Activated CD4-positive, alpha-beta T cell treated with anti-CD3 and anti-CD28 coated beads, Interleukin-2, Interleukin-4, amounts not matched to agents 100 ng/mL and 50 ng/mL, durations not matched to agents 16 hours and 8 hours (primary cell): ENCODE data around the gene NOL12.

Experiments
- DNase-seq: peaks from one replicate; pipeline ENCODE4 v3.0.0-alpha.2; 2020; ENCODE audit warnings: low spot score

The NOL12 gene

DNA sequence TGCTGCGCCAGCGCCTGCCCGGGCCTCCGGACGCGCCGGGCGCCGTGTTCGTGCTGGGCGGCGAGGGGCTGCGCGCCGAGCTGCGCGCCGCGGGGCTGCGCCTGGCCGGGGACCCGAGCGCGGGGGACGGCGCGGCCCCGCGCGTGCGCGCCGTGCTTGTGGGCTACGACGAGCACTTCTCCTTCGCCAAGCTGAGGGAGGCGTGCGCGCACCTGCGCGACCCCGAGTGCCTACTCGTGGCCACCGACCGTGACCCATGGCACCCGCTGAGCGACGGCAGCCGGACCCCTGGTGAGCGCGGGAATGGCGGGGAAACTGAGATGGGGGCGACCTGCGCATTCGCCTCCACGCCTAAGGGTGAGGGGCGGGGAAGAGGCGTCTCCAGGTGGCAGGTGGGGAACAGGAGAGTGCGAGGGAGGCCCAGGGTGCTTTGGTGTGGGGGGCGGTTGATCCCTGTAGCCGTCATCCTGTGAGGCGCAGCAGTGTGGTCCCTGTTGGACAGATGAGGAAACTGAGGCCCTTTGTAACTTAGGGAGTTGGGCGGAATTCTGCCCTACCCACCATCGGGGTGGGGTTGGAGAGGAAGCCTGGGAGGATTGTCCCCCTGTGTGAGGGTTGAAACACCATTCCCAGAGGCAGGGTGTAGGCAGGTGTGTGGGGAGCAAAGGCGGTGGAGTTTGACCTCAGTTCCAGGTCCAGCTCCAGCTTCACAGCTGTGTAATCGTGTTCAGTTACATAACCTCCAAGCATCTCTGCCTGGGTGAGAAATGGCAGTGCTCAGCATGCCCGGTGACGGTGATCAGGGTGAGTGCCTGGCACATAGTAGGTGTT, 26.9 kb upstream of the NOL12 start:
- DNase-seq, result no peak

DNA sequence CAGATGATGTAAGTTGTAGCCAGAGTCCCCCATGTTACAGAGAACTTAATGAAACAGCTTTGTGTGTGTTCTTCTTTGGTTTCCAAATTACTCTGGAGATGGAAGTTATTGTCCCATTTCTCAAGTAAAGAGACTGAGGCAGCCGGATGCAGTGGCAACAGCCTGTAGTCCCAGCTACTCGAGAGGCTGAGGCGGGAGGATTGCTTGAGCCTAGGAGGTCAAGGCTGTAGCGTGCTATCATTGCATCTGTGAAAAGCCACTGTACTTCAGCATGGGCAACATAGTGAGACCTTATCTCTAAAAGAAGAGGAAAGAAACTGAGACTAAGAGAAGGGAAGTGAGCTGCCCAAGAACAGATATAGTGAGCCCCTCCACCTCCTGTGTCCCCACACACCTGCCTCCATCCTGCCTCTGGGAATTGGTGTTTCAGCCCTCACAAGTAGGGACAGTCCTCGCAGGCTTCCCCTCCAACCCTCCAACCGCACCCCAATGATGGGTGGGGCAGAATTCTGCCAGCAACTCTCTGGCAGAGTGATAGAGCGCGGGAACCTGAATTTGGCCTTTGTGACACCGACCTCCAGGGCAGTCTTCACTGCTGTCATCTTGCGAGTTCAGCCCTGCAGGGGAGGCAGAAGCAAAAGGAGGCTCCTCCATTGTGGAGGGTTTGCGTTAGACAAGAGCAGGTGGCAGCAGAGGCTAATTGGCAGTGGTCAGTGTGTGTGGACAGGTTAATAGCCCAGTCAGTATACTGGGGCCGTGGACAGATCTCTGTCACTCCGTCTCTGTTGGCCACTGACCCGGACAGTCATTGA, 26.0 kb upstream of the NOL12 start:
- no peak for DNase-seq

DNA sequence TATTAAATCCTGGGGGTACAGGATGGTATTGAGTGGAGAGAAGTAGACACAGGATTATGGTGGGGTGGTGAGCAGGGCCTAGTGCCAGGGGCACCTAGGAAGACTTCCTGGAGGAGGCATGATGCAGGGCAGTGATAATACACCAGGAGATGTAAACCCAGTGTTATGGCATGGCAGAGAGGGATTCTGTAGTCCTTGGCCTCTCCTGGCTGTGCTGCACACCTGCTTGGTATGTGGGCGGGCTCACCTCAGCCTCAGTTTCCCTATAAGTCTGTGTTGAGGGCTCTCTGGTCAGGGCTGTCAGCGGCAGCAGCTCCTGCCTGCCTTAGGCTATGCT, 25.5 kb upstream of the NOL12 start:
- no peak for DNase-seq

DNA sequence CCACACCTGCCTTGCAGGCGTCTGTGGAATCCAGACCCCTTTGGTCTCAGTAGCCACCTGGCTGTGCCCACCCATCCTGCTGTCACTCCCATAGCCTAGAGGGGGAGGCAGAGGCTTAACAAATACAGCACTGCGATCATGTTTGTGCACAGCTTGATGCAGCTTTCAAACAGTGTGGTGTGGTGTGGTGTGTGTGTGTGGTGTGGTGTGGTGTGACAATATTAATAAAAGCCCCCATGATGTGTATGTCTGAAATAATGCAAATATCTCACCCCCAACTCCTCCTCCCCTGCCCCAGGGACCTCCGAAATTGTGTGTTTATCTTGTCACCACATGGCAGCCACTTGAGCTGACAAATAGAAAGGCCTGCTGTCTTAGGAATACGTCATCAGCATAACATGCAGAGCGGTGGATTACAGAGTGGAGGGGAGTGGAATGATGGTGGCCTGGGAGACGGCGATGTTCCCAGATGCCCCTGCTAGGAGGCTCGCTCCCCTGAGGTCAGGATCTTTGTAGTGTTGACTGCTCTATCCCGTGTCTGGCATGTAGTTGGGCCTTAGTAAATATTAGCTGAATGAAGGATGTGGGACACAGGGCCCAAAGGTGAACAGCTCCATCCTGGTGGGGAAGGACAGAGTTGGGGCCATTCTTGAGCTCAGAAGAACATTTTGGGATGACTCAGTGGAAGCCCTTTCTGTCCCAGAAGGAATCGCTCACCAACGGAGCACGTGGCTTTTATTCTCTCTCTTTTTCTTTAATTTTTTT, 24.8 kb upstream of the NOL12 start:
- DNase-seq, result no peak

DNA sequence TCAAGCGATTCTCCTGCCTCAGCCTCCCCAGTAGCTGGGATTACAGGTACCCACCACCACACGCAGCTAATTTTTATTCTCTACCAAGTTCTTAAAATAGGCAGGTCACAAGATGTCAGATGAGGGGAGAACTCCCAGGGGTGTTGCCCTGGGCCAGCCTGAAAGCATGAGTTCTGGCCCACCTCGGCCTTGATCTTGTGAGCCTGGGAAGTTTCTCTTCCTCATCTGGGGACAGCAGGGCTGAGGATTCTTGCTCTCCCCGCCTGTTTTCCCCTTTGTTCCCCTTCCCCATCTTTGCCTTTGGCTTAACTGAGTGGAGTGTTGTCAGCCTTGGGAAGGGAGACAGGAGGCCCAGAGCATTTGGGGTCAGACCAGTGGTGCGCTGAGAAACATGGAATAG, 24.1 kb upstream of the NOL12 start:
- no peak for DNase-seq

DNA sequence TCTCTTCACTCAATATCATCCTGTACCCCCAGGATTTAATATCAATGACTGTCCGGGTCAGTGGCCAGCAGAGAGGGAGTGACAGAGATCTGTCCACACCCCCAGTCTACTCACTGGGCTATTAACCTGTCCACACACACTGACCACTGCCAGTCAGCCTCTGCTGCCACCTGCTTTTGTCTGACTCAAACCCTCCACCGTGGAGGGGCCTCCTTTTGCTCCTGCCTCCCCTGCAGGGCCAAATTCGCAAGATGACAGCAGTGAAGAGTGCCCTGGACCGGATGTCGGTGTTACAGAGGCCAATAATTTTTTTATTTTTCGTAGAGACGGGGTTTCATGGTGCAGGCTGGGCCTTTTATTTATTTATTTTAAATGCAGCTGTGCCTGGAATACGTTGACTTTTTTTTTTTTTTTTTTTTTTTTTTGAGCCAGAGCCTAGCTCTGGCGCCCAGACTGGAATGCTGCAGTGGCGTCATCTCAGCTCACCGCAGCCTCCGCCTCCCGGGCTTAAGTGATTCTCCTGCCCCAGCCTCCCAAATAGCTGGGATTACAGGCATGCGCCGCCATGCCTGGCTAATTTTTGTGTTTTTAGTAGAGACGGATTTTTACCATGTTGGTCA, 22.5 kb upstream of the NOL12 start:
- no peak for DNase-seq

DNA sequence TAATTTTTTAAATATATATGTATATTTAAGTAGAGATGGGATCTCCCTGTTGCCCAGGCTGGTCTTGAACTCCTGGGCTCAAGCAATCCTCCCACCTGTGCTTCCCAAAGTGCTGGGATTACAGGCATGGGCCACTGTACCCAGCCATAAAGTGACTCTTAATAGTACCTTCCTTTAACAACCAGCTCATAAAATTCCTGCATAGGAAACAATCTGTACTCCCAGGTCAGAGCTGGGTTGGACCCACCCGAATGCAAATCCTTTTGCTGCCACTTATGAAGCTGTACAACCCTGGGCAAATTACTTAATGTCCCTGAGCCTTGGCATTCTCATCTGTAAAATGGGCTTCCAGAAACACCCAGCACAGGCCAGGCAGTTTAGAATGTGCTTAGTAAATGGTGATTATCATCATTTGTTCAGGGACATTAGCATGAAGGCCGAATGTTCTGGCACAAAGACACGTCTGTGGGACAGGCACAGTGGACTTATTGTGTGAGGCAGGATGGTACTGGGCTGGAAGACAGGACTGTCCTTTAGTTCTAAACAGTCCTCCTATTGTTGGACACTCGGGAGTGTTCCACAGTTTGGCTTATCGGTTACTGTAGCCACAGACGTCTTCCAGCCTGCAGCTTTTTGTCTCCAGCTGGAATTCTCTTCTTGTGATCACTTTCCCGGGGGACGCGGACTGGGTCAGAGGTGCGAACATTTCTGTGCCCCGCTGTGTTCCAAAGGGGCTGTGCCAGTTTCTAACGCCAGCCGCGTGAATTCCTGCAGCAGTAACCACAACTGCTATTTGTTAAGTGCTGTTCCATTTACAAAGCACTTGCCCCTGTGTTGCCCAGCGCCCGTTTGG, 21.7 kb upstream of the NOL12 start:
- no peak for DNase-seq

DNA sequence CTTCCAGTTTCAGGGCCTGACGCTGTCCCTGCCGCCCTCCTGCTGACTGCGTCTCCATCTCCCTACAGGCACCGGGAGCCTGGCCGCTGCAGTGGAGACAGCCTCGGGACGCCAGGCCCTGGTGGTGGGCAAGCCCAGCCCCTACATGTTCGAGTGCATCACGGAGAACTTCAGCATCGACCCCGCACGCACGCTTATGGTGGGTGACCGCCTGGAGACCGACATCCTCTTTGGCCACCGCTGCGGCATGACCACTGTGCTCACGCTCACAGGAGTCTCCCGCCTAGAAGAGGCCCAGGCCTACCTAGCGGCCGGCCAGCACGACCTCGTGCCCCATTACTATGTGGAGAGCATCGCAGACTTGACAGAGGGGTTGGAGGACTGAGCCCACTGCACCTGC, 20.7 kb upstream of the NOL12 start:
- DNase-seq, result no peak

DNA sequence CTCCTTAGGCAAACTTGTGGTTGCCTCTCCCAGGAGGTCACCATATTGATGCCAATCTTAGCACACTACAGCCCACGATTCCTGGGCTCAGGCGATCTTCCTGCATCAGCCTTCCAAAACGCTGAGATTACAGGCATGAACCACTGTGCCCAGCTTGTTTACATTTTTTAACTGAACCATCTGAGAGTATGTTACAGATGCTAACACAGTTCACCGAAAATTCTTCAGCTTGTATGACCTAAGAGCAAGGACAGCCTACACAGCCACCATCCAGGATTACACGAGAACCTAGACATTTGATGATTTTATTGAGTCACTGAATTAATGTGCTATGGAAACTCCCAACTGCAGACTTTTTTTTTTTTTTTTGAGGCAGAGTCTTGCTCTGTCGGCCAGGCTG, 16.6 kb upstream of the NOL12 start:
- DNase-seq, result no peak

DNA sequence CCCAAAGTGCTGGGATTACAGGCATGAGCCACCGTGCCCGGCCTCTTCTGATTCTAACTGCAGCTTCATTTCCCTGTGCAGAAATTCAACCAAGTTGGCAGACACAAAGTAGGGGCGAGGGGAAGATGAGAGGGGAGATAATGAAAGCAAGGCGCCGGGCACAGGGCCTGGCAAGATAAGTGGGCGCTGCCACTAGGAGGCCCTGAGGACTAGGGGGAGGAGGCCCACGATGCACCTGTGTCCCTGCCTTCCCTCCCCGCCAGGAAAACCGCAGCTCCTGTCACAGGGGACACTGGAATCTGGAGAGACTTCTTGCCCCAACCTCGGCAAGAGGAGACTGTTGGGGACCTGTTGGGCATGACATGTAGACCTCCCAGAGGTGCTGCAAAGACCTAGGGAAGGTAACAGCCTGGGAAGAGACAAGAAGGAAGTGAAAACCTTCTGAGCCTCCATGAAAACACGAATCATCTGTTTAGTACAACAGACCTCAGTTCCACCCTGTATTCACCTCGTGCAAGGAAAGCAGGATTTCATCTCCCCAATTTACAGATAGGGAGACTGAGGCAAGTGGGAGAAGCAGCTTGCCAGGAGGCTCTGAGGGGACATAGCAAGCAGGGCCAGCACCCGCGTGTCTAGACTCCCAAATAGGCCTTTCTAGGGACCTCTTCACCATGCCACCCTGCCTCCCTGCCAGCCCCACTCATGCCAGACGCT, 13.8 kb upstream of the NOL12 start:
- DNase-seq, result no peak

DNA sequence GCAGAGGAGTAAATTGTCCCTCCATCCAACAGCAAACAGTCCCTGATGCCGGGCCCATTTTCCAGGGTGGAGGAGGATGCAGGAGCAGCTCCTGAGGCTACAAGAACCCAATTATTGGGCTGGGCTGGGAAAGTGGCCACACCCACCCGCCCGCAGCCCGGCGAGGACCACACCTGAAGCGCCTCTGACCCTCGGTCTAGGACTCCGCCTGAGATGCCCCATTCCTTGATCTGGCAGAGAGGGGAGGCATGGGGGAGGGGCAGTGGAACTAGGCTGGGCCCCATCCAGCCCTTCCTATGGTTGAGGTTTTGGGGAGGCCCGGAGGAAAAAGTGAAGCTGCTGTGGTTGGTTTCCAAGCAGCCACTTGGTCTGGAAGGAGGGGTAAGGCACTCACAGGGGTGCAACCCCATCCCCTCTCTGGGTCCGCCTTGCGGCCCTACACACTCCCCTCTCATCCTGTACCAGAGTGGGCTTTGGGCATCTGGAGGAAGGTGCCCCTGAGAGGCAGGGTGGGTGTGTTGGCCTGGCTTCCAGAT, 13.2 kb upstream of the NOL12 start:
- DNase-seq, result no peak

DNA sequence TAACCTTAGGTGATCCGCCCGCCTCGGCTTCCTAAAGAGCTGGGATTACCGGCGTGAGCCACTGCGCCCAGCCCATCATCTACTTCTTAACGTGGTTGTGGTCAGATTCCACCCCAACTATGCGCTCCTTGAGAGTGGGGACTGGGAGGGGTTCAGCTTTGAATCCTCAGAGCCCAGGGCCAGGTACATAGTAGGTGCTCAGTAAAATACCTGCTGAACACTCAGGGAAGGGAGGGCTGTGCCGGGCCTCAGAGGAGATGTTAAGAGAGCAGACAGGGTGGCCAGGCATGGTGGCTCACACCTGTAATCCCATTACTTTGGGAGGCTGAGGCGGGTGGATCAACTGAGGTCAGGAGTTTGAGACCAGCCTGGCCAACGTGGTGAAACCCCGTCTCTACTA, 11.9 kb upstream of the NOL12 start:
- no peak for DNase-seq

DNA sequence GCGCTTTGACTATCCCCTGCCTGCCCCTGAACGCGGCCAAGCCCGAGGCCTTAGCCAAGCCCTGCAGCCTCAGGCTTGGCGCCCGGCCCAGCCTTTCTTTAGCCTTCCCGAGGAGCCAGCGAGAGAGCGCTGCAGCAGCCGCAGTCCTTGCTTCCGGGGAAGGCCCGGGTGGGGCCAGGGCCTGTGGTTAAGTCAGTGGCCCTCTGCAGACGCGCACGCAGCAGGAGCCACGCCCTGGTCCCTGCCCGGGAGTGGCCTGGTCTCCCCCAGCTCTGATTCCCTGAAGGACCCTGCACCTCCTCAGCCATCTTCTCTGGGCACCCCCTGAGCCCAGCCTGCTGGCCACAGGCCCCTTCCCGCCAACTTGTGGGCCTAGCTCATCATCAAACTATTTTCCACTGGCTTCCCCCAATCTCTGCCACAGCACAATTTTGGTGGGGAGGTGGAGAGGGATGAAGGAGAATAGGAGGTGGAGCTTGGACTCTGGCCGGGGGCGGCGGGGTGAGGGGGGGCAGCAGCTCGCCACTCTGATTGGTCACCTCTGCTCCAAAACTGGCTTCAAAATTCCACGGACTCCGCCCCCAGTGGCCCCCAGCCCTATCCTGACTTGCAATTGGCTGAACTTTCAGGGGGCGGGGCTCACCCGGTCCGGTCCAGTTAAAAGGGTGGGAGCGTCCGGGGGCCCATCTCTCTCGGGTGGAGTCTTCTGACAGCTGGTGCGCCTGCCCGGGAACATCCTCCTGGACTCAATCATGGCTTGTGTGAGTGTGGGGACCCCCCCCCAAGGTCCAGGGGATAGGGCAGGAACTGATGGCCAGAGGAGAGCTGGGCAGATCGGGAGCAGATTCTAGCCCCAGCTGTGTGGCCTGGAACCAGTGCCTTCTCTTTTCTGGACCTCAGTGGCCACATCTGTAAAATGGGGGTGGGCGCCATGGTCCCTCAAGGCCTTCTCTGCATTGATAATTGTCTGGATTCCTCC, 10.9 kb upstream of the NOL12 start, which contains the start of gene LGALS1:
Gene LGALS1 (plus strand): TSS at position 686 of the 979 bp plus-strand sequence. CDS start 67 bp downstream, at position 753.
- DNase-seq, result peak; percentile 90

DNA sequence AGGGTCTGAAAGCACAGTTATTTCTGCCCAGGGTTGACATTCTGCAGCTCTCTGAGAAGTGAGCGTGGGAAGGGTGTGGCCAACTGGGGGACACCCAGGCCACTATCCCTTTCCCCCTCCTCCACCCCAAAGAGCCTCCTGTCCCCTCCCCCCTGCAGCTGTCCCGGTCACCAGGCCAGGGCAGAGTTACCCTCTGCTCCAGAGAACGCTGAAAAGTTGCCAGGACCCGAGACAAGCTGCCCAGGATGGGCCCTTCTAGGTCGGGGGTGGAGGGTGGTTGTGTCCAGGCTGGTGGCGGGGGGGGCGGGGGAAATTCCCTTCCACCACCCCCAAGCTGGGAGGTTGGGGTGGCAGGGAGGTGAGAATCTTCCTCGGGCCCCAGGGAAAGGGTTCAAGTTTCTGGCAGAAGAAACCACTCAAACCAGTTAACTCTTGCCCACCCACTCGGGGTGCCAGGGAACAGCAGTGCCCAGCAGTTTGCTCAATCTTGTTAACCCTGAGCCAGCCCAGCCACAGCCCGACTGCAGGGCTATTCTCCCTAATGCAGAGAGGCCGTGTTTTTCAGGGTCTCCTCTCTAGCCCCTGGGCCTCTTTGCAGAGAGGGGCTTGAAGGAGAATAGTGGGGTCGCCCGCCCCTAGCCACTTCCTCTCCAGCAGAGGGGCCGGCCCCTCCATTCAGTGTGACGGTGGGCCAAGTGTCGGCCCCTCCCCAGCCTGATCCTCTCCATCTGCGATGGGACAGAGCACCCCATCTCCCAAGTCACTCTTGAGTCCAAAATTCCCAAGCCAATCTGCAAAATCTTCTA, 10.0 kb upstream of the NOL12 start:
- DNase-seq, result no peak

DNA sequence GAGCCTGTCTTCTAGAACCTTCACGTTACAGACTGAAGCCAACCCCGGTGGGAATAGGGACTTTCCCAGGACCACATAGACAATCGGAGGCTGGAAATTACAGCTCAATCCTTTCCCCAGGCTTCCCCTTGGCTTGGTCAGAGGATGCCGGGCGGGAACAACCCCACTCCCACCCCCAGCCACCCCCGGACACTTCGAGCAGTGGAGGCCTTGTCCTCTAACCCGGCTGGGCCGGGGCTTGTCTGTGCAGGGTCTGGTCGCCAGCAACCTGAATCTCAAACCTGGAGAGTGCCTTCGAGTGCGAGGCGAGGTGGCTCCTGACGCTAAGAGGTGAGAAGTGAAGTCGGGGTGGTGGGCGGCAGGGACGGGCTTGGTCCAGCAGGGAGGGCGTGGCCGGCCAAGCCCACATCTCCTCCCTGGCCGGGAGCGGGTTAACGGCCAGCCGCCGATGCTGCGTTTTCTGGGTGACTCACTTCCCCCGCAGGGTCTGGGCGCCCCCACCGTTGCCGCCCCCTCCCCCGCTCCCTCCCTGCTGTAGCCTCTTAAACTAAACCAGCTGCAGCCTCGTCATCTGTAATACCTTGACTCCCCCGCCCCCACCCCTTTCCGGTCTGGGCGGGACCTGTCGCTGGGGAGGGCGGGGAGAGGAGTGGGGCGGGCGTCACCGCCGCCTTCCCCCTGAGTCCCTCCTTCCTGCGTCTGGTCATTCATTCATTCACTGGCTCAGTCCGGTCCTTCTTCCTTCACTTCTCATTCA, 9.2 kb upstream of the NOL12 start:
- DNase-seq, result peak; percentile 94

DNA sequence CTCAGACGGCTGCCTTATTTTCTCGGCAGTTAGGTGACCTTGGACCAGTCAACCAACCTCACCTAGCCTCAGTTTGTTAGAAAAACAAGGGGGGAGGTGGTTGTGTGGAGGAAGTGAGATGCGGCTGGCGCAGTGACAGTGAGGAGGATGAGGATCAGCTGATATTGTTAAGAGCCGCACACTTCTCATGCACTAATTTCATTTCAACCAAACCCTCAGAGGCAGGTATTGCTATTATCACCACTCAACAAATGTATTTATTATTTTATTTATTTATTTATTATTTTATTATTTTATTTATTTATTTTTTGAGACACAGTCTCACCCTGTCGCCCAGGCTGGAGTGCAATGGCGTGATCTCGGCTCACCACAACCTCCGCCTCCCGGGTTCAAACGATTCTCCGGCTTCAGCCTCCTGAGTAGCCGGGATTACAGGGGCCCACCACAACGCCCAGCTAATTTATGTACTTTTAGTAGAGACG, 8.6 kb upstream of the NOL12 start:
- DNase-seq, result no peak

DNA sequence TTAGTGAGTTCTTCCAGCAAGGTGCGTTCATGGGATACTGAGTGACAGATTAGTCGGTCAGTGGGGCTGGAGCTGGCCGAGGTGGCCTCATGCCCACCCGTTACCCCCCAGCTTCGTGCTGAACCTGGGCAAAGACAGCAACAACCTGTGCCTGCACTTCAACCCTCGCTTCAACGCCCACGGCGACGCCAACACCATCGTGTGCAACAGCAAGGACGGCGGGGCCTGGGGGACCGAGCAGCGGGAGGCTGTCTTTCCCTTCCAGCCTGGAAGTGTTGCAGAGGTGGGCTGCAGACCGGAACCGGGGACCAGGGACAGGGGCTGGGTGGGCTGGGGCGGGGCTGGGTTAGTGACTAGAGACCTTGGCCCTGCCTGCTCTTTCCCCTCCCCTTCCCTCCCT, 7.8 kb upstream of the NOL12 start:
- no peak for DNase-seq
